GM18499 (cell line): Measurements from ENCODE around the gene NELFB.

Experiments
- ATAC-seq: cut with Tn5 transposase; IDR thresholded peaks from one replicate; pipeline ENCODE4 v1.9.1; 2021; ENCODE audit warnings: moderate number of reproducible peaks; ENCODE audit not compliant: insufficient read depth, unreplicated experiment

NELFB gene

DNA sequence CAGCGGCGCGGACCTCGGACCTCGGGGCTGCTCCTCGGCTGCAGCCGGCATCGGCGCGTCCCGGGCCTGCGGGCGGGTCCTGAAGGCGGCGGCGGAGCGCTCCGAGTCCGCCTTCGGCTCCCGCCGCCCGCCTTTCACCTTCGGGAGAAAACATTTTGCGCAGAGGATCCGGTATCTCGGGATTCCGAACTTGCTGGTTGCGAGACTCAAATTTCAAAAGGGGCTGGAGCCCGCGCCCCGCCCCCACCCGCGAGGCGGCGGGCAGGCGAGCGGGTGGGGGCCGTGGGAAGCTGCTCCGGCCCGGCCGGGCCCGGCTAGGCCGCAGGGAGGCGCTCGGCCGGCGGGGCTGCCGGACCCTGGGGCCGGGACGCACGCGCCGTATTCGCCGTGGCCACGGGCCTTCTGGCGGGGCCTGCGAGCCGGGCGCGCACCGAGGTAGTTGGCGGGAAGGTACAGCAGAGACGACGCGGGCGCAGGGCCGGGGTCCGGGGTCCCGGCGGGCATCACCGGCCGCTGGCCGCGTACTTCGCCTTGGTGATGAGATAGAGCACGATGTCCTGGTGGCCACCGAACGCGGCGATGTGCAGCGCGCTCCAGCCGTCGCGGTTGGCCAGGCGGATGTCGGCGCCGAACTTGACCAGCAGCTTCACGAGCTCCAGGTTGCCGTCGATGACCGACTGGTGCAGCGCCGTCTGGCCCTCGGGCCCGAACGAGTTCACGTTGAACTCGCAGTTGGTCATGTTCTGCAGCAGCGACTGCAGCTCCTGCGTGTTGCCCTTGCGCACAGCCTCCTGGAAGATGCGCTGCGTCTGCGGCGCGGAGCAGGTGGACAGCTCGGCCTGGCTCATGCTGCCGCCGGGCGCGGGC, 46.2 kb downstream of the NELFB start:
- ATAC-seq = no peak

DNA sequence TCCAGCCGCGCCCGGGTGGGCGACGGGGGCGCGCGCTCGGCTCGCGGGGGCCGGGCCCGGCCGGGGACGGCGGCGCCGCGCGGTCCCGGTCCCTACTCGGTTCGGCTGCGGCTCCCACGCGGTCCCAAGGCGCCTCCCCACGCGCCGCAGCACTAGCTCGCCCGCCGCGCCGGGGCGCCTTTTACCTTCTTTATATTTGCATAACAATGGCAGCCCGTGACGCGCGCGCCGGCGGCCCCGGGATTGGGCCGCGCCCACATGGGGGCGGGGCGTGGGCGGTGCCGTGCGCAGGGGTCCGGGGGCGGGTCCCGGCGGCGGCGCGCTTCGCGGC, 47.0 kb downstream of the NELFB start, which contains the start of gene NRARP:
Gene NRARP (minus strand): TSS at position 154 of the 331 bp plus-strand sequence. CDS start 343 bp downstream, outside the sequence.
- ATAC-seq = peak; percentile 36

DNA sequence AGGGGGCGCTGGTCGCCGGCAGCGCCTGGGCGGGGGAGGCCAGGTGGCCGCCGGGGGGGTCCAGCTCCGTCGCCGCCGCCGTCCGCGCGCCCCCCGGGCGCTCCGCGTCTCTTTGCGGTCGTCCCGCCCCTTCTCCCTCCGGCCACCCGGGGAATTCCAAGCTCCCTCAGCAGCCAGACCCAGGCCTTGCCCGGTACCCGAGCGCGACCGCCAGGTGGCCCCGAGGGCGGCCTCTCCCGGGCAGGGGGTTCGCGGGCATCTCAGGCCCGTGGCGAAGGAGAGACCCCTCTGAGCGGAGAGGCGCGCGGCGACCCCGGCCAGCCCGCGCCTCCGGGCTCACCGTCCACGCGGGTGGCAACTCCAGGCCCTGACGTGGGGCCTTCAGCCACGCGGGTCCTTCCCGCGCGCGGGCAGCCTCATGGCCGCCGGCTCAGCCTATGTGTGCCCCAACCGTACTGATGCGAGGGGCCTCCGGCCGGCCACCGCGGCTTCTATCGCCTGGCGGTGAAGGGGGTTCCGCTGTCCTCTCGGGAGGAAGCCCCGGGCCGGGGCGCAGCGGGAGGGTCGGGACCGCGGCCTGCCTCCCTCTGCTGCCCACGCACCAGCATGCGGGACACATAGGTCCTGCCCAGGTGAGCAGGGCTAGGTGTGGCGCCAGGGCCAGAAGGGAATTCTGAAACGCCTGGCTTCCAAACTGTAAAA, 47.5 kb downstream of the NELFB start:
- peak; percentile 25 for ATAC-seq

DNA sequence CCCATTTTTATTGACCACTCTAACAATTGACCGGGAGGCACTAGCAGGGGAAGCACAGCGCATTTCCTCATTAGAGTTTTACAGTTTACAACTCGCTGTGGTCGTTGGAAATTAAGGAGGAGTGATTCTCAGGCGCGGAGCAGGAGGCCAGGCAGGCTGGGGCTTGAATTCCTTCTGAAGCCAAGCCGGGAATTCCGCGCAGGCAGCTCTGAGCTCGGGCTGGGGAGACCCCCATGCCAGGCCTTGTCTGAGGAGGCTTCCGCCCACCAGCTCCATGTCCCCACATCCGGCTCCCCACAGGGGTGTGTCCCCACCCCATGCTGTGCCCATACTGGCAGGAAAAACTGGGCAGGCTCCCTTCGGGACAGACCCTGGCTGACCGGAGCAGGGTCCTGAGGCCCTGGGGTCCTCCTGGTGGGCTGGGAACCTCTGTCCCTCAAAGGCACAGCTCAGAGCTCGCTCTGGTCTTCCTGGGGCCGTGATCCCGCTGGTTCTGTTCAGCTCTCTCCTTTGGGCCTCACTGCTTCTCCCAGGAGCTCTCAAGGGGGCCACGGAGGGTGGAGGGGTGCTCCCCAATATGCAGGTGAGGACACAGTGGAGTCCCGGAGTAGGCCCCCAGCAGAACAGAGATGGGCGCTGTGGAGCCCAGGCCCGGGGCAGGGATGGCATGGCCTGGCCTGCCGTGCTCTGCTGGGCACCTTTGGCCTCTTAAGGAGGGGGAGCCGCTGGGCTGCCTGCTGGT, 48.2 kb downstream of the NELFB start:
- no peak for ATAC-seq

DNA sequence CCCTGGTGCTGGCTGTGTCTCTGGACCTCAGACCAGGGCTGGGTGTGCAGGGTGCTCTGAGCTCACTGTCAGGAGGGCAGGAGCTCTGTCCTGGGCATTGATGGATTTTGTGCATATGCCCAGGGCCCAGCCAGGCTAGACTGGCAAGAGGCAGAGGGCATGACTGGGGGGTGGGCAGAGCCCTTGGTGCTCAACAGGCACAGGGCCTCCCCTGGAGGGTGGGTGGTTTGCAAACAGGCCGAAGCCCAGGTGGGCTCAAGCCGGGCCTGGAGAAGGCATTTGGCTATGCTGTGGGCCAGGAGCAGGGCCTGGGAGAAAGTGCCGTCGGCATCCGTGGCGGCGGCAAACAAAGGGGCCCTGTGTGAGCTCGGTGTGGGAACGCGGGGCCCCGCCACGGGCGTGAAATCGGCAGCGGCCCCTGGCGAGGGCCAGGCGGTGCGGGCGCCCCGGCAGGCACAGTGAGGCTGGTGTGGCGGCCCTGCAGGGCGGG, 48.8 kb downstream of the NELFB start:
- ATAC-seq = no peak

DNA sequence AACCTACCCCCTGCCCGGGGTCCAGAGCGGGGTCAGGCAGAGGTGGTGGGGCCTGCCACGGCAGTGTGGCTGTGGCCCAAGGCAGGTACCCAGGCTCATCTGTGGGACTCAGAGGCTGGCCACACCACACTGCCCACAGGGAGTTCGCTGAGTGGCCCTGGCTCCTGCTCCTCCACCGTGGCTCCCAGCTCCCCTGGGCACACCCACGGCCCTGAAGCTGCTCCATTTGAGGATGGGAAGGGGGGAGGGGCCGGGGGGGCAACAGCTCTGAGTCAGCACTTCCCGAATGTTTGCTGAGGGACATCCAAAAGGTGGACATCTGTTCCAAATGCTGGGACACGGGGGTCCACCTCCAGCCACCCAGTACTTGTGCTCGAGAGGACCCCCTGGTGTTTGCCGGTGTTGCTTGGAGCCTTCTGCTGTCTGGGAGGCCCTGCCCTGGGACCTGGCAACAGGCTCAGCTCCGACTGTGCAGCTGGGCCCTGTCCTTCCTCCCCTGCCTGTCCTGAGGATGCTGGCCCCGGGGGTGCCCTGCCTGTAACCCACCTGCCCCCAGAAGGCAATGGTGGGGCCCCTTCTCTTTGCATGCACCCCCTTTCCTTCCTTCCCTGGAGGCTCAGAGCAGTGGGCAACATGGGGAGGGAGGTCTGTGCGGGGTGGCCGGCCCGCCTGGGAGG, 49.4 kb downstream of the NELFB start:
- no peak for ATAC-seq

DNA sequence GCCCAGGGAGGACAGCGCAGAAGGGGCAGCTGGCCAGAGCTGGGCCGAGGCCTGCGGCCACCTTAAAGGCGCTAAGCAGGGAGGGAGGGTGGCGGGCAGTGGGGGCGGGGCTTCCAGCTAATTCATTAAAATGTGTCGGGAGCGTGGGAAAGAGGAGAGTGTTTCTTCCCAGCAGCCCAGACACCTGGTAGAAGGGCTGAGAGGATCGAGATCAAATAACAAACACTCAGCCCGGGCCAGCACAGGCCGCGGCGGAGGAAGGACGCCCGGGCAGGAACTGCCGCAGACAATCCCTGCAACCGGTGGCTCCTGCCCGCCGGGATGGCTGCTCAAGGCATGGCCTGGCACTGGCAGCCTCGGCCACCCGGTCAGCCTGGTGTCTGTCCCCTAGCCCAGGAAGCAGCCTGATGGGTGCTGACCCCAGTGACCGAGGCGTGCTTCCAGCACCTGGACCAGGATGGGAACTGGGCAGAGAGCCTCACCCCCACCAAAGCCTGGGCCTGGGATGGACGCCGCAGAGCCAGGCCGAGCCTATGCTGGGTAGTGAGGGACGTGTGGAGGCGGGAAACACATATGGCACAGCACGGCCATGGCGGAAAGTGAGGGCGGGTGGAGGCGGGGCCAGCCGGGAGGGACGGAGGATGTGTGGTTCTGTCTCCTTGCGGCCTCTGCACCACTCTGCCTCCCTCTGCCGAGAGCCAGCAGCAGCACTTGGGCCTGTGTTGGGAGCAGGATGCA, 50.1 kb downstream of the NELFB start:
- ATAC-seq = no peak

DNA sequence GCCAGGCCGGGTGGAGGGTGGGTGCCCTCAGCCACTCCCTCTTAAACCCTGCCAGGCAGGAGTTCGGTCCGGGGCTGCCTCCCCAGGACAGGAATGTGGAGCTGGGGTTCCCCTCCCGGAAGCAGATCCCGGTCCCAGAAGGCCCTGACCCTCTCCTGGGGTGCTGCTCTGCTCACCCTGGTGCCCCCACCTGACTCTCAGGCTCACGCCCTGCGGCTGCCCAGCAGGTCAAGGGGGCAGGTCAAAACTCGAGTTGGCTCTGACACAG, 50.6 kb downstream of the NELFB start:
- no peak for ATAC-seq

DNA sequence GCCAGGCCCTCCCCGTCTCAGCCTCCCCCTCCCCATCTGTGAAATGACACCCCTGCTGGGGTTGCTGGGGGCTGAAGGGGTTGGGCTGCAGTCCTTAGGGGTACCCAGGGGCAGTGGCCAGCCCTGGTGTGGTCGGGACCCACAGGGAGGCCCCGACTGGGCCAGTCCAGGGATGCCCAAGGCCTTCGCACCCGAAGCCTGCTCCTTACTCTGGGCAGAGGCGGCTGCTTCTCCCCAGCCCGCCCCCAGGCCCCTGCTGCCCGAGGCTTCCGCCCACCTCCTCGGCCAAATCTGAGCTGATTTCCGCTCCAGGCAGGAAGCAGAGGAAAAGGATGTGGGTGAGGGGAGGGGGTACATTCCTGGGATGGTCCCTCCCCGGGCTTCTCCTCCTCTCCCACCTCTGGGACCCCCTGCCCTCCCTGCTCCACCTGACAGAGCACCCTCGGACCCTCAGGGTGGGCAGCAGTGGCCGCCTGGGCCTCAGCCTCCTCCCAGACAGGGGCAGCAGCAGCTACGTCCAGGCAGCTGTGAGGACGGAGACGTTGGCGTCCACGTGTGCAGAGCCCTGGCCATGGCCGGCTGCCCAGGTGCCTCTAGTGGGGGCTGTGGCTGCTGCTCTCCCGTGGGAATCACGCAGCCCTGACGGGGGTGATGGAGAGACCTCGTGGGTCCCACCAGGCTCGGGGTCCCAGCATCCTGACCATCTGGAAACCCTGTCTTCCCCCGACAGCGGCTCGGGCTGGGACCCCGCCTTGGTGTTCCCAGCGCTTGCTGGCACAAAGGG, 51.1 kb downstream of the NELFB start:
- ATAC-seq = no peak

DNA sequence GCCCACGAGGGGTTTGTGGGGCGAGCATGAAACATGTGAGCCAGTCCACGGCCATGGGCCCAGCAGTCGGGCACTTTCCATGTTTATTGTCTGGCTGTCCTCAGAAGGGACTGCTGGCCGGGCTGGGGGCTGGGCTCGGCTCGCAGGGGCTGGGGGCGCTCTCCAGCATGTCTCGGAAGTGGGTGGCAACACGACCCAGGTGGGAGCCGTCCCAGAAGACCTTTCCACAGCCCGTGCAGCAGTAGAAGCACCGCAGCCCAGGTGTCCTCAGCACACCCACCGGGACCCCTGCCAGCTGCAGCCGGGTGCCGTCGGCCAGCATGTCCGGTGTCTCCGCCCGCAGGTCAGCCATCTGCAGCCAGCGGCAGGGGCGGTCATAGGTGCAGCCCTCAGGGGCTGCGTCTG, 51.7 kb downstream of the NELFB start:
- ATAC-seq = no peak

DNA sequence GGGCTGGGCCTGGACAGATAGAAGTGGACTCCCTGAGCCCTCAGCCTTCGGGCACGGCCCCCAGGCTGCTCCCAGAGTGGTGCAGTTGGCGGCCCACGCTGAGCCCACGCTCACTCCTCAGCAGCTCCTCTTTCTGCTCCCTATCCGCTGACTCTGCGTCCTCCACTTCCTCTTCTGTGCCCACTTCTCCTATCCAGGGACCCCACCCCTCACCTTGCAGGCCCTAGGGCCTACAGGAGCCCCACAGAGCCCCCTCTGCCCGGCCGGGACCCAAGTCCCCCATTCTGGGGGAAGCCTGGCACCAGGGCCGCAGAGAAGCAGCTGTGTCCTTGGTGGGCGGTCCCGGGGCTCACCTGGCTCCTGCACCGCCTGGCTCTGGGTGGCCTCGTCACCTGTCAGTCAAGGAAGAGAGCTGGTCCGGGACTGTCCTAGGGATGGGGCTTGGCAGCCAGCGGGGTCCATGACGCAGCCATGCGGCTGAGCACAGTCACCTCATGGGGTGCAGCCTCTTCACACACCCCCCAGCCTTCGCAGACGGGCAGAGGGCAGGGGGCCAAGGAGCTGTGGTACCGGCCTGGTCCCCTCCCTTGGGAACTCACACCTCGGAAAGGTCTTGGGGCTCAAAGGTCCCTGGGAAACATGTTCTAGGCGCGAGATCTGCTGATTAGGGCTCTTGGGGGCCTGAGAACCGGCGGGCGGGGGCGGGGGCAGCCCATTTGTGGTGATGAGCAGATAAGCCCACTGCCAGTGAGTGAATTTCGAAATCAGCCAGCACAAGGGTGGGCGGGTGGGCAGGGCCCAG, 52.3 kb downstream of the NELFB start:
- no peak for ATAC-seq

DNA sequence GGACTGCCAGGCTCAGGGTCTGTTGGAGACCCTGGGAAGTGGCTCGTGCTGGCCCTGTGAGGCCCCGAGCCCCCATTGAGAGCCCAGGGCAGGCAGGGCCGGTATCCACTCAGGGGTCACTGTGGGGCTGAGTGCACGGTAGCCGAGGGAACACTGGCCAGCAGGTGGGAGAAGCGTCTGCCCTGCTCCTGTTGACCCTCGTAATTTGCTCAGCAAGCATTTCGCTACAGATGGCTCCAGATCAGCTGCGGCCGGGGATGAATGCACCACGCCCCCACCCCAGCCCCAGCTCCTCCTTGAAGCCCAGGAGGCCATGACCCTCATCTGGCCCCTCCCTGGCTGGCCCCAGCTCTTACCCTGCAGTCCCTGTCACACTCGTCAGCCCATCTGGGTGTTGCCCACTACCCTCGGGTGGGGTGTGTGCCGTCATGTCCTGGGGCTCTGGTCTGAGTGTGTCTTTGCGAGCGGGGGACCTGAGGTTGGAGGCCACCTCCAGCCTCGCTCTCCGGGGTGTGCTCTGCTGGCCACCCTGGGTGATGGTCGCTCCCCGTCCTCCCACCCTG, 53.0 kb downstream of the NELFB start:
- no peak for ATAC-seq

DNA sequence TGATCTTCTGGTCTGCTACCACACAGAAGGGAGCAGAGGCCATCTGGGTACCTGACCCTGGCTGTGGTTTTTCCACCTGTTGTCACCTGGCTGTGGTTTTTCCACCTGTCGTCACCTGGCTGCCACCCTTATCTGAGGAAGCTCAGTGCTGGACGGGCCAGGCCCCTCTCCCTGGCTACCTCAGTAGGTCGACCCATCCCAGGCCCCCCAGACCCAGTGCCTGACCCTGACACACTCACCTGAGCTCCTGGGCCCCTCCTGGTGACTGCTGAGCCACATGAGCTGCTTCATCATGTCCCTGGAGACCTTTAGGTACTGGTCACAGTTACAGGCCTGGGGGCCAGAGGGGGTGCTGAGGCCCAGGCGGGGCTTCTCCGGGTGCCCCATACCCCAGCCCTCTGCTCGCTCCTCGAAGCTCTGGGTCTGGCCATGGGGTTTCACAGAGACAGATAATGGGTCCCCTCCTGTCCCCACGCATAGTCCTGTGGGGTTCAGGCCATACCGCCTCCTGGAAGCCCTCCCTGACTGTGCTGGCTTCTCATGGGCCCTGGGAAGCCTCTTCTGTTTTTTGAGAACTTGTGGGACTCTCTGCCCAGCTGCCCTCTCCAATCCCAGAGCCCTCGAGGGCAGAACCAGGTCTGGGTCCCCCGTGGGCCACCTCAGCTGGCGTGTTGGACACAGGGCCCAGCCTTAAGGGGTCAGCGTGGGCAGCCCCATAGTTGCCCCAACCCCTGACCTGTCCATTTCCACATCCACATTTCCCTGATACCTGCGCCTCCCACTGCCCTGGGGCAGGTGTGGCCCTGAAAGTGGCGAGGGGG, 54.5 kb downstream of the NELFB start:
- ATAC-seq = no peak

DNA sequence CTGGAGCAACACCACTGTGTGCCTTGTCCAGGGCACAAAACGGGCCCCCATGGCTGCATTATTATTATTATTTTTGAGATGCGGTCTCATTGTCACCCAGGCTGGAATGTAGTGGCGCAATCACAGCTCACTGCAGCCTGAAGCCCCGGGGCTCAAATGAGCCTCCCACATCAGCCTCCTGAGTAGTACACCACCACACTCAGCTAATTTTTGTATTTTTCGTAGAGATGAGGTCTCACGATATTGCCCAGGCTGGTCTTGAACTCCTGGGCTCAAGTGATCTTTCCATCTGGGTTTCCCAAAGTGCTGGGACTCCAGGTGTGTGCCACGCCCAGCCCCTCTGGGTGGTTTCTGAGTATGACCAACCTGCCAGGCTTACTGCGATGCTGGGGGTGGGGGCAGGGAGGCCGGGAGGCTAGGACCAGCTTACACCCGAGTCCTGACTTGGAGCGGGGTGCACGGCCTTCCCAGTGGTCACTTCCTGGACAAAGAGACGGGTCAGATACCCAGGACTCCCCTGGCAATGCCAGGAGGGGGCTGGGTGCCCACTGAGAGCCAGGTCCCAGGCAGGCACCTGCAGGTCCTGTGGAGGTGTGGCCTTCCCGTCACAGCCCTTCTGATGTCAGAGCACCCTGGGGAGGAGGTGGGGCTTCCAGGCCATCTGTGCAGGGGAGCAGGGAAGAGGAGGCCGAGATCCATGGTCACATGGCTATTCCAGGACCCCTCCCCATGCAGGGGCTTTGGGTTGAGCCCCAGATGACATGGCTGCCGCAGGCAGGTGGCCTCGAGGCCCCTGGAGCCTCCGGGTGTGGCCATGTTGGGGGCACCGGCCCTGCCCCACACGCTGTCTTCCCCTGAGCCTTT, 55.3 kb downstream of the NELFB start:
- ATAC-seq = no peak

DNA sequence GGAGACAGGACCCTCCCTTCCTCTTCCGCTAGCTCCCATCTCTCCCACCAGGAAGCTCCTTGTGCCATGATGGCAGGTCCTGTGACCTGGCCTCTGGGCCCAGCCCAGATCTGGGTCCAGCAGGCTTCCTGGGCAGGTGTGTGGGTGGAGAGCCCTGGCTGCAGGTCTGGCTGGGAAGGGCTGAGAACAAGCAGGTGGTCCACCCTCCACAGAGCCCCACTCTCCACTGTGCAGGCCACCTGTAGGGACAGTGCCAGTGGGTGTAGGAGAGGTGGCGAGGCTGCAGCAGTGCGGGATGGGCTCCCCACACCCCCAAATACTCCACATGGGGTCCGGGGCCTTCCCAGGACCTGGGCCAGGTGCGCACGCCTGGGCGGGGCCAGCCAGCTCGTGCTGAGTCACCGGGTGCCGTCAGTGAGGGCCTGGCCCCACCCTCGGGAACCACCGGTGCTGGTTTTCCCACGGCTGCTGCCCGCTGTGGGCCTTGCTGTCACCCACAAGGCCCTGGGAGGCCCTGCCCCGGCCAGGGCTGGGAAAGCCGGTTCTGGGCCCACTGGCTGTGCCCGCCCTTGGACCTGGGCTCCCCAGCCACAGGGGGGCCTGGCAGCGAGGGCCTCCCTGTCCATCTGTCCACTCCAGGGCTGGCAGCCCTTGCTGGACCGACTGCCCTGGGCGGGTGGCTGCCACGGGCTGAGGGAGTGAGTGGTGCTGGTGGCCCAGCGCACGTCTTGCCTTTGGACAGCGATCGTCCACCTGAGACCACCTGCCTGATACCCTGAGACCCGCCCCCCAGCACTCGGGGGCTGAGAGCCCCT, 56.3 kb downstream of the NELFB start:
- no peak for ATAC-seq
